GM10266 (cell line): ENCODE data around the gene MCL1.
"Not testable (repeated sequence)": the region's sequence is repeated elsewhere in the genome, so short reads cannot be mapped to it uniquely, and the experiment has no call there.

Experiments used
- DNase-seq: peaks from one replicate; pipeline ENCODE4 v3.0.0; 2012; ENCODE audit errors: extremely low spot score
- CTCF ChIP-seq: IDR thresholded peaks from 2 replicates; pipeline ENCODE4 v1.5.1; 2012; ENCODE audit warnings: mild to moderate bottlenecking, low read depth; ENCODE audit not compliant: control insufficient read depth, insufficient read depth; ENCODE audit errors: missing control alignments

Gene MCL1

DNA sequence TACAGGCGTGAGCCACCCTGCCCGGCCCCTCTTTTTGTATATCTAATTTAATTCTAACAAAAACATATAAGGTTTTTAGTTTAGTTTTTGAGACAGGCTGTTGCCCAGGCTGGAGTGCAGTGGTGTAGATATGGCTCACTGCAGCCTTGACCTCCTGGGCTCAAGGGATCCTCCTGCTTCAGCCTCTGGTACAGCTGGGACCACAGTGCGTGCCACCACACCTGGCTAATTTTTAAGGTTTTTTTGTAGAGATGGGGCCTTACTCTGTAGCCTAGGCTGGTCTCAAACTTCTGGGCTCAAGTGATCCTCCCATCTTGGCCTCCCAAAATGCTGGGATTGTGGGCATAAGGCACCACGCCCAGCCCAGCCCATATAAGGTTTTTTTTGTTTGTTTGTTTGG, 31.2 kb upstream of the MCL1 start:
- DNase-seq: no peak

GRCh38 chr1:150609732-150610131, 30.3 kb upstream of the MCL1 start:
- TF ChIP-seq CTCF: no peak

More for the DNA sequence above, 31.2 kb upstream of the MCL1 start:
- no peak for TF ChIP-seq CTCF

GRCh38 chr1:150606463-150607142, 27.2 kb upstream of the MCL1 start:
- DNase-seq: no peak
- no peak for TF ChIP-seq CTCF

More at GRCh38 chr1:150609732-150610131, 30.3 kb upstream of the MCL1 start:
- DNase-seq: no peak

DNA sequence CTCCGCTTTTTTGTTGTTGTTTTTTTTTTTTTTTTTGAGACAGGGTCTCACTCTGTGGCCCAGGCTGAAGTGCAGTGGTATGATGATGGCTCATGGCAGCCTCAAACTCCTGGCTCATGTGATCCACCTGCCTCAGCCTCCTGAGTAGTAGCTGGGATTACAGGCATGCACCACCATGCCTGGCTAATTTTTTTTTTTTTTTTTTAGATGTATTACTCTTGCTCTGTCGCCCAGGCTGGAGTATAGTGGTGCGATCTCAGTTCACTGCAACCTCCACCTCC, 26.0 kb upstream of the MCL1 start:
- not testable (repeated sequence) for DNase-seq

GRCh38 chr1:150604226-150604588, 24.8 kb upstream of the MCL1 start:
- no peak for TF ChIP-seq CTCF

GRCh38 chr1:150603711-150604110, 24.3 kb upstream of the MCL1 start:
- no peak for TF ChIP-seq CTCF
- no peak for DNase-seq

More at GRCh38 chr1:150604226-150604588, 24.8 kb upstream of the MCL1 start:
- no peak for DNase-seq

DNA sequence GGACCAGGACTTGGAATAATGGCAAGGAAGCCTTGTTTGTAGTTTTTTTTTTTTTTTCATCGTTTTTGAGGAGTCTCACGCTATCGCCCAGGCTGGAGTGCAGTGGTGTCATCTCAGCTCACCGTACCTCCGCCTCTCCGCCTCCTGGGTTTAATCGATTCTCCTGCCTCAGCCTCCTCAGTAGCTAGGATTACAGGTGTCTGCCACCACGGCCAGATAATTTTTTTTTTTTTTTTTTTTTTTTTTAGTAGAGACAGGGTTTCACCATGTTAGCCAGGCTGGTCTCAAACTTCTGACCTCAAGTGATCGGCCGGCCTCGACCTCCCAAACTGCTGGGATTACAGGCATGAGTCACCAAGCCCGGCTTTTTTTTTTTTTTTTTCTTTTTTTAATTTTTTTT, 23.0 kb upstream of the MCL1 start:
- DNase-seq: not testable (repeated sequence)

GRCh38 chr1:150601540-150601939, 22.1 kb upstream of the MCL1 start:
- TF ChIP-seq CTCF: no peak
- DNase-seq: no peak

GRCh38 chr1:150598346-150598745, 18.9 kb upstream of the MCL1 start:
- DNase-seq: not testable (repeated sequence)
